ENCODE data around the gene KCNK13.
A peak's percentile ranks its signal among the peaks of the same experiment; 100 is the strongest.
"Not testable (repeated sequence)": the region's sequence is repeated elsewhere in the genome, so short reads cannot be mapped to it uniquely, and the experiment has no call there.

Gene KCNK13

DNA sequence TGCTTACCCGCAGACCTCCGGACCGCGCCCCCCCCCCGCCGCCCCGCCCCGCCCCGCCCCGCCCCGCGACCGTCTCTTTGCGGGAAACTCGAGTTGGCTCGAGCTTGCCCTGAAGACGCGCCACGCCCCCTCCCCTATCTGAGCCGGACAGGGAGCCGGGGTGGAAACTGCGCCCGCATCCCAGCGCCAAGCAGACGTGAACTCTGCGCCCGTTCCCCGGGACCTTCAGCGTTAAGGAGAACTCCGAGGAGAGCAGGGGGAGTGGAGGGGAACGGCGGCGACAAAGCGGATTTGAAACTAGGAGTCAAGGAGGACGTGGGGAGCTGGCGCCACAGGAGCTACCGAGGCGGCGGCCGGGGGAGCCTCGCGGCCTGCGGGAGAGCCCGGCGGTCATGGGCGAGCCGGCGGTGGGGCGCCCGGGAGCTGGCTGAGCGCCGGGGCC lies at the start of gene KCNK13:
TSS of gene KCNK13 (plus strand) at position 310 of the 442 bp plus-strand sequence. CDS start 212 bp downstream, outside the sequence.
- DNase-seq, result no peak

DNA sequence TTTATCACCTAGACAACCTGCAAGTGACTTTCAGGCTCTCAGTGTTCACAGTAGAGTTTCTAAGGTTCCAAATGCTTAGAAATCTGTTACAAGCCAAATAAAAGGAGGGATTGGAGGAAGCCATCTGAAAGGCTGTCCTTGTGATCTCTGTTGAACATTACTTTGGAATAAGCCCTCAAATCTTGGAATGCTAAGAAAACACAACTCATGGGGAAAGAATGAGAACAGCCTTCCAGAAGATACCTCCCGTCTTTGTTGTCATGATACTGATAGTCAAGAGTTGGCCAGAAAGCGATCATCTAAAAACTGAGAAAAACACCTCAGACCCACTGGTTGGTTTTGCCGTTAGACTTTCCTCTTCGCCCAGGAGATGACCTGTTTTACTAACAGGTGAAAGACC lies 44.4 kb upstream of the KCNK13 start:
- no peak for DNase-seq

DNA sequence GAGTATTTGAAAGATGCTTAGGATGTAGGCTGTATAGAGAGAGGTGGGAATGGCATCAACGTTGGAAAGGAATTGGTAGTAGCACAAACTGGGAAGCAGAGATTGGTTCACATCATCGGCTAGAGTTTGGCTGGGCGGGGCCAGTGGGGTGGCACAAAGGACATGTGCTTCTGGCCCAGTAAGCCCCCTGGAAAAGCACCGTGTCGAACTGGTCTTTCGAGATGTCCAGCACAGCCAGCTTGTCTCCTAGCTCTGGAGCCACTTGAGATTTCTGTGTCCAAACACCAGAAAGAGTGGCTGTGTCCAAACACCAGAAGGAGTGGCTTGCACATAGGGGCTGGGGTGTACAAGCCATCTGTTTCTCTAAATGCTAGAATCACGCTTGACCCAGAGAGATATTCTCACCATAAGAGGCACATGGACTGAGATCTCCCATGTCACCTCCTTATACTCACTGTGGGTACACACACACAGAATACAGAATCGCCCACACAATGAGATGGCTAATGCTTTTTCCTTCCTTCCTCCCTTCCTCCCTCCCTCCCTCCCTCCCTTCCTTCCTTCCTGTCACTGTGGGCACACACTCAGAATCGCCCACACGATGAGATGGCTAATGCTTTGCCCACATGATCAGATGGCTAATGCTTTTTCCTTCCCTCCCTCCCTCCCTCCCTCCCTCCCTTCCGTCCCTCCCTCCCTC lies 41.8 kb upstream of the KCNK13 start:
- DNase-seq, result no peak

DNA sequence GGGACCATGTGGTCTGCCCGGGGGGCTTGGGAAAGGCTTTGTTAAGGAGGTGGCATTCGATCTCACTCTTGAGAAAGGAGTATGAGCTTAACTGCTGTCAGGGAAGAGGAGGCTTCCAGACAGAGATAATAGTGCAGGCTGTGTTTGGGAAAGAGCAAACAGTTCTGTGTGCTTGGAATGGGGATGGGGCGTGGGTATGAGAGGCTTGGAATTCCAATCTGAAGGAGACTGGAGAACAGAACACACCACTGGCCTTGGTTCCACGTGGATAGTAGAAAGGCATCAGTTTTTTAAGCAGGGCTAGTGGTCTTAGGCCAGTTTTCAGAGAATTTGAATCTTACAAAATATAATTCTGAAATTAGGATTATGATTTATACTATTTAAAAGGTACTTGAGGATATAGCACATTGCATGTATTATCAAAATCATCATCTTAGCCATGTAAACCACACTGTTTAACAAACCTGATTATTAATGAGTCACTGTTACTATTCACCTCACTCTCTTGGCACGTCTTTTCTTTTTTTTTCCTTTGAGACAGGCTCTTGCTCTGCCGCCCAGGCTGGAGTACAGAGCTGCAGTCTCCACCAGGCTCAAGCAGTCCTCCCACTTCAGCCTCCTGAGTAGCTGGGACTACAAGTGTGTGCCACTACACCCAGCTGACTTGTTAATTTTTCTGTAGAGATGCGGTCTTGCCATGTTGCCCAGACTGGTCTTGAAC lies 38.5 kb upstream of the KCNK13 start:
- no peak for DNase-seq

DNA sequence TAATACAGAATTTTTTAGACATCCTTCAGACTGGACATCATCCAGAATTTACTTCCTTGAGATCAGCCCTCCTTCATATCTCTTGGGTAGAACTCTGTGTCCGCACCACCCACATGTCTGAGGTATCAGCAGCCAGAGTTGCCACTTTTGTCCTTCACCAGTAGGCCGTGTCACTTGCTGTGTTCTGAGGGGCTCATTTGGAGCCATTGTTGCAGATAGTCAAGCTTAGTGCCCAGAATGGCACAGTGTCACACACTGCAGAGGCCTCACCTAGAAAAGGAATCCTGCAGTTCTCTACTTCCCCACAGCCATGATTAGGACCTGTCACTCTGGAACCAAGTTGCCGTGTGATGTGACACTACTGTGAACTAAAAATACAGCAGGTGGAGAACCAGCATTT lies 36.9 kb upstream of the KCNK13 start:
- DNase-seq, result no peak

DNA sequence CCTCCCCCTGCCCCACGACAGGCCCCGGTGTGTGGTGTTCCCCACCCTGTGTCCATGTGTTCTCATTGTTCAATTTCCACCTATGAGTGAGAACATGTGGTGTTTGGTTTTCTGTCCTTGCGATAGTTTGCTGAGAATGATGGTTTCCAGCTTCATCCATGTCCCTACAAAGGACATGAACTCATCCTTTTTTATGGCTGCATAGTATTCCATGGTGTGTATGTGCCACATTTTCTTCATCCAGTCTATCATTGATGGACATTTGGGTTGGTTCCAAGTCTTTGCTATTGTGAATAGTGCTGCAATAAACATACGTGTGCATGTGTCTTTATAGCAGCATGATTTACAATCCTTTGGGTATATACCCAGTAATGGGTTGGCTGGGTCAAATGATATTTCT lies 35.2 kb upstream of the KCNK13 start:
- not testable (repeated sequence) for DNase-seq

DNA sequence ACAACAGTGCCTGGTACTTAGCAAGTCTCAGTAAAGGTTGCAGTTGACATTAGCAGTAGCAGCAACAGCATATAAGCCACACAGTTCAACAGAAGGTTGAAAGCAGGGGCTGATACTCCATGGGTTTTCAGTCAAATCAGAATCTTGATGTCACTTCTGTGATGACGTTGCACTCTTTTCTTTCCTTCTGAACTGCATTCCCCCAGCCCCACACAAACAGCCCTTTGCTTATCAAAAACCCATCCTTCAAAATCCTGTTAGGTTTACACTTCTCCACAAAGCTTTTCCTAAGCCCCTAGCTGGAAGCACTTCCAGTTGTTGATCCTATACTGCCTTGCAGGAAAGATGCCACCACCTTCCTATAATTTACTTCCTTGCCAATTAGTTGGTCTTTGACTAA lies 34.0 kb upstream of the KCNK13 start:
- DNase-seq, result no peak

DNA sequence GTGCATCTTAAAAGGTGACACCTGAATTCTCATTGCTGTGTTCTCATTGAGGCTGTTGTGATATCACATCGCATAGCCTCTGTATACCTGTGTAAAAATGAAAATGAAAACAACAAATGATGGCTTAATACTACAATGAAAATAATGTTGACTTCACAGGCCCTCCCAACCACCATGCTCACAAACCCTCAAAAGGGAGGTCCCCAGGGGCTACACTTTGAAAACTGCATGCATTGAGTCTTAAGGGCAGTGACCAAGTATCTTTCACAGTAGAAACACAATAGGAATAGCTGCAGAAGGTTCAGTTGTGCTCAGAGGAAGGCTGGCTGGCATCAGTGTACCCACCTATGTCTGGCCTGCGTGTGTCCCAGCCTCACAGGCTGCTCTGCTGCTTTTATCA lies 27.6 kb upstream of the KCNK13 start:
- DNase-seq, result no peak

DNA sequence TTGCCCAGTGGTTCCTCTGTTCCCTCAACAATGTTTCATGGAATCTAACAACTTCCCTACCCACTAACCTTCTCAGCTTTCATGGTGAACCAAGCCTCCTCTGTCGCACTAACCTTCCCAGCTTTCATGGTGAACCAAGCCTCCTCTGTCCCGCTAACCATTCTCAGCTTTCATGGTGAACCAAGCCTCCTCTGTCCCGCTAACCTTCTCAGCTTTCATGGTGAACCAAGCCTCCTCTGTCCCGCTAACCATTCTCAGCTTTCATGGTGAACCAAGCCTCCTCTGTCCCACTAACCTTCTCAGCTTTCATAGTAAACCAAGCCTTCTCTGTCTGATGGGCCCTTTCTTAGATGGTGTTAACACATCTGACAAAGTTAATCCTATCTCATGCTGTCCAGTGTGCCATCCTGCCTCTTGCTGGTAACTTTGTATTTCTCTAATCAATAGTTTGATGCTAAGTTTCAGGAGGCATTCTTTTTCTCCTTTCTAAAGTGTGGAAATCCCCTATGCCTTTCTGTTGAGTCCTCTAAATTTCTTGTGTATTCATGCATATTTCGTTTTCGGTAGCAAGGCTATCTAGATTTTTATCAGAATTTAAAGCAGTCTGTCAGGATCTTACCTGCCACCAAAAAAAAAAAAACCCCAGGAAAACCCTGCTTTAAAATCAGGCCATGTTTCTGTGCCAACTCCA lies 26.8 kb upstream of the KCNK13 start:
- DNase-seq, result no peak

DNA sequence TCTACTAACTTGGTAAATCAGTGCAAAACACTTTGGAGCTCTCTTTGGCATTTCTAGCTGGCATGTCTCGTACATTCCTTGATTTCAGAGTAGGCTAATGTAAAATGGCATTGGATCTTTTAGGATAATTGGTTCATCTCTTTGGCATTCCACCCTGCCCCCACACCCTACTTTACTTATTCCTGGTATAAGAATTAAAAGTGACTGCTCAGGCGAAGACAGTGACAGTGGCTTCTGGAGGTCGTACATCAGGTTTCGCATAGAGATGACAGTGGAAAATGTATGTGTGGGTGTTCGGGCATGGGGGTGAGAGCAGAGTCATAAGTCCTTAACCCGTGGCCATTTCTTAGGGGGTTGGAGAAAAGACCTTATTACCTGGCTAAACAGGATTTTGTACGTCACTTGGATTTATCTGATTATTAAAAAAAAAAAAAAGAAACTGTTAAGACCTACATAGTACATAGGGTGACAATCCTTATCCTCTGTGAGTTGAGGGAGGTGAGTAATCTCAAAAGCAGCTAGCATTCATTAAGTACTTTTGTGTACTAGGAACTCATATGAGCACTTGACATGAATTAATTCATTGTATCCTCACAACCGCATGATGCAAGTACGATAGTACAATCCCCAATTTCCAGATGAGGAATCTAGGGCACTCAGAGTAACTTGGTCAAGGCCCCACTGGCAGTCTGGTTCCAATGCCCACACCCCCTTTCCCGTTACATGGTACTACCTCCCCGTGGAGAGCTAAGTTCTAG lies 22.4 kb upstream of the KCNK13 start:
- DNase-seq, result no peak

DNA sequence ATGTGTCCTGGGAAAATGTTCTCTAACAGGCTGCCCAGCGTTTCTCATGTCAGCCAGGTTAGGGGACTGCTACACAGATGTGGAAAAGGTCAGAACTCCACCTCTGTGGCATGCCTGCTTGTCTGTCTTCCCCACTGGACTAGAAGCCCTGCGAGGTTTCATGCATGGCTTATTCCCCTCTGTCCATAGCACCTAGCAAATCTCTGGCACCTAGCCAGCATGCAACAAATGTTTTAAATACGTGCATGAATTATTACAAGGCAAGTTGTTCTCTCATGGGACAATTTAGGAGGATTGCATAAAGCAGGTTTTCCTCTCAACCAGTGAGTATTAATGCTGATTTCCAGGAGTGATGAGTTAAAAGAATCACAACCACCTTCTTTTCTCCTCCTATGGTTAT lies 21.4 kb upstream of the KCNK13 start:
- no peak for DNase-seq

DNA sequence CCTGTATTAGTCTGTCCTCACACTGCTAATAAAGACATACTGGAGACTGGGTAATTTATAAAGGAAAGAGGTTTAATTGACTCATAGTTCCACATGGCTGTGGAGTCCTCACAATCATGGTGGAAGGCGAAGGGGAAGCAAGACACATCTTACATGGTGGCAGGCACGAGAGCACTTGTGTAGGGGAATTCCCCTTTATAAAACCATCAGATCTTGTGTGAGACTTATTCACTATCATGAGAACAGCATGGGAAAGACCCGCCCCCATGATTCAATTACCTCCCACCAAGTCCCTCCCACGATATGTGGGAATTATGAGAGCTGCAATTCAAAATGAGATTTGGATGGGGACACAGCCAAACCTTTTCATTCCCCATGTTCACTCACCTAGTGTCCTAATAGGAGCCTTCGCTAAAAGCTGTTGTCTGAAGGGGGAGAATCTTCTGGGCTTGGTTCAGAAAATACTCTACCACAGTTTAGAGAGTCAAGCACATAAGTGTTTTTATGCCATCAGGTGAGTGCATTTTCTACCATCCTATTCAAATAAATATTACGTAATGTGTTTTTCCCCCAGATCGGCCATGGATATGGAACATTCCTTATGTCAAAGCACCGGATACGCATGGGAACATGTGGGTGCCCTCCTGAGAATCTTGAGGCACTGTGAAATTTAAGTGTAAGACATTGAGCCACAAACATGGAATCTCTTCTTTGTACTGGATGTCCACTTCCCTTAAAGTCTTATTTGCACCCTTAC lies 19.1 kb upstream of the KCNK13 start:
- no peak for DNase-seq

DNA sequence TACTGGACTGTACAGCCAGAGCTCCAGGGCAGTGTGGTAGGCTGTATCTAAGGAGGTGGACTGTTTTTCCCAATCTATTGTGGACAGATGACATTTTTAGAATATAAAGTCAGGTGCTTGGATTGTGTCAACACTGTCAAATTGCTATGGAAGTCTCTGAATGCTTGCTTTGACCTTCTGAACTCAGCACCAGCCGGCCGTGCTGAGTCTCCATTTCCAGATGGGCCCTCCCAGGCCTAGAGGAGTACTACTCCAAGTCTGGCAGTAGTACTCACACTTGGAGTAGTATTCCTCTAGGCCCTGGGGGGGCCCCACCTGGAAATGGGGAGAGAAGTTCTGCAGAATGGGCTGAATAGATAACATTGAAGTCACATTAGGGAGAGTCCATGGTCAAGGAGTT lies 16.2 kb upstream of the KCNK13 start:
- no peak for DNase-seq

DNA sequence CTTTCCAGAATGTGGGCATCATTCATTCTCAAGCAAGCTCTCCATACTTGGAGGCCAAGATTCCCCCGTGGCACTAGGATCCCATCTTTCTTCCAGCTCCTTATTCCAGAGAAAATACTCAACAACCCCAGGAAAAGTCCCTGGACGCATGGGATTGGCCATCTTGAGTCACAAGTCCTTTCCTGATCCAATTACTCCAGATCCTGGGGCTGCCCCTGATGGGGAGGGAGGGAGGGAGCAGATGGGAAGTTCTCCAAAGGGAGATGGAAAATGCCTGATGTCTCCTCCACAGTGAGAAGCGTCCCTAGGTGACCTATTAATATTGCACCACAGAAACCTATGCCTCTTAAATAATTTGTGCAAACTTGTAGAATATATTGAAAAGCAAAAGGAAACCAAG lies 12.4 kb upstream of the KCNK13 start:
- no peak for DNase-seq

DNA sequence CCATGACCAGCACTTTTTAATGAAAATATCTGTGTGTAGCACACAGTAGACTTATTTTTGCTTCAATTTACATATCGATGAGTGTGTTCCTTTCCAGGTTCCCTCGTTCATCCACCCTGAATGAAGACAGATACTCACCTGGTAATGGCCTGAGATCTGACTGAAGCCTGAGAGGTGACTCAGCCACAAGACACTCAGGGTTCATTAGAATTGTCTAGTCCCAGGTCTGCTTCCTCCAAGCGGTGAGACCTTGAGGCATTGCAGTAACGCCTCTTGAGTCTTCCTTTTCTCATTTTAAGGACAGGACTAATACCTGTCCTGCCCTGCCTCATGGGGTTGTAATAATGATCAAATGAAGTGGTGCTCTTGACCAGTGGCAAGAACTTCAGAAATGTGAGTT lies 11.5 kb upstream of the KCNK13 start:
- no peak for DNase-seq

DNA sequence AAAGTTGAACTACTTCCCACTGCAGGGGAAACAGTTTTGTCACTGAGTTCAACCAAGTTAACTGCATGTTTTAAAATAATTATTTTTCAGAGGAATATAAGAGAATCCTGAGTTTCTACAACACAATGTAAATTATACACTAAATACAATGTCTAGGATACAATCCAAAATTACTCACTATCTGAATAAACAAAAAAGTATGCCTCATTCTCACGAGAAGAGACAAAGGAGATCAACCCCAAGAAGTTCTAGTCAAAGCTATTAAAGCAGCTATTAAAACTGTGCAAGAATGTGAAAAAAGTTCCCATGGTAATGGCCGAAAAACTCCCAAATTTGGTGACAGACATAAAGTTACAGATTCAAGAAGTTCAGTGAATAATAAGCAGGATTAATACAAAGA lies 8.8 kb upstream of the KCNK13 start:
- no peak for DNase-seq

DNA sequence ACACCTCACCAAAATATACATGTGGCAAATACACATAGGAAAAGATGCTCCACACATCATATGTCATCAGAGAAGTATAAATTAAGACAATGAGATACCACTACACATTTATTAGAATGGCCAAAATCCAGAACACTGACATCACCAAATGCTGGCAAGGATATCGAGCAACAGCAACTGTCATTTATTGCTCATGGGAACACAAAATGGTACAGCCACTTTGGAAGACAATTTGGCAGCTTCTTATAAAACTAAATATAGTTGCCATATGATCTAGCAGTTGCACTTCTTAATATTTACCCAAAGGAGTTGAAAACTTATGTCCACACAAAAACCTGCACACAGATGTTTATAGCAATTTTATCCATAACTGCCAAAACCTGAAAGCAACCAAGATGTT lies 7.0 kb upstream of the KCNK13 start:
- DNase-seq, result no peak

DNA sequence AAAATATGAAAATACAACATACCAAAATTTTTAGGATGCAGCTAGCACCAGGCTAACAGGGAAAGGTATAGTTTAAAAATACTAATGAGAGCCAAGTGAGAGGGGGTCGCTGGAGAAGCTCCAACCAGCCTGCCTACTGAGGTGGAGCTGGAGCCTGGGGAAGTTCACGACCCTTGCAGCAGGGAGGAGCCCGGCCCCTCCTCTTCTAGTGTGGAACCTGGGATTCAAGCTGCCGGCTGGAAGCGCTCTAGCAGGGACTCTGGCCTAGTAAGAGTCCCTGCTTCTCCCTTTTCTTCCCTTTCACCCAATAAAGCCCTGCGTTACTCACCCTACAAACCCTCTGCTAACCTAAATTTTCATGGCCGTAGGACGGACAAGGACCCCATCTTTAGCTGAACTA lies 5.0 kb upstream of the KCNK13 start:
- DNase-seq, result no peak

DNA sequence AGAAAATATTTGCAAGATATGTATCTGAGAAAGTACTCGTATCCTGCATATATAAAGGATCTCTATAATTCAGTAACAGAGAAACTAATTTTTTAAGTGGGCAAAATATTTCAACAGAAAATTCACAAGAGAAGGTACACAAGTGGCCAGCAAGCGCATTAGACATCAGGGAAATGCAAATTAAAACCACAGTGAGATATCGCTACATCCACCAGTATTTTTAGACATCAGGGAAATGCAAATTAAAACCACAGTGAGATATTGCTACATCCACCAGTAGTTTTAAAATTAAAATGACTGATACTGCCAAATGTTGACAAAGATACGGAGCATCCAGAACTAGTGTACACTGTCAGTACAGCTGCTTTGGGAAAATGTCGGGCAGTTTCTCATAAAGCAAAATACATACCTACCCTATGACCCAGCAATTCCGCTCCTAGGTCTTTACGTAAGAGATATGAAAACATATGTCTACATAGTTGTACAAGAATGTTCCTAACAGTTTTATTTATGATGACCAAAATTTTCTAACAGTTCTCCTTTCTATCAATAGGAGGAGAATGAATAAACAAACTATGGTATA lies 2.8 kb upstream of the KCNK13 start:
- no peak for DNase-seq

DNA sequence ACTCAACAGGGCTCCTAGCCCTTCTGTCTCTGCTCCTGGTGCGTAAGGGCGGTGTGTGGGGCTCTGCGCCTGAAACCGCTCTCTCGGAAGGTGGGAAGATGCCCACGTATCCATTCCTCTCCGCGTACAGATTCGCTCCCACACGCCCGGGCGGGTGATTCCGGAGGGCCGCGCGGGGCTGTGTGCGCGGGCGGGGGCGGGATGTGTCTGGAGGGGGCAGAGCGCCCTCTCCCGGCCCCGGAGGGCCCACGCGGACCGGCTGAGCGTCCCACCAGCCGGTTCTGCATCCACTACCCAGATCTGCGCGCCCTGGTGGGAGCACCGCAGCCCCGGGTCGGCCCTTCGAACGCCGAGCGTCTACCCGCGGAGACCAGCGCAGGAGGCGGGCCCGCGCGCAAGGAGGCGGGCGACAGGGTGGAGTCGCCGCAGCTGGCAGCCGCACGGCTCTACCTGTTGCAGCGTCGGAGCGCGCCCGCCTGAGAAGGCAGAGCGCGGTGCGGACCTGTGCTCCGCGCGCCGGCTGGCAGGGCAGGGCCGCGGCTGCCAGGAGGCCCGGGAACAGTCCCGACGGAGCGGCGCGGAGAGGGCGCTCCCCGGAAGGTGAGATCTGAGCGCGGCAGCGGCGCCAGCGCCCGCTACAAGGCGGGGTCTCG lies 1.4 kb upstream of the KCNK13 start:
- DNase-seq, result peak; percentile 29 to 35

DNA sequence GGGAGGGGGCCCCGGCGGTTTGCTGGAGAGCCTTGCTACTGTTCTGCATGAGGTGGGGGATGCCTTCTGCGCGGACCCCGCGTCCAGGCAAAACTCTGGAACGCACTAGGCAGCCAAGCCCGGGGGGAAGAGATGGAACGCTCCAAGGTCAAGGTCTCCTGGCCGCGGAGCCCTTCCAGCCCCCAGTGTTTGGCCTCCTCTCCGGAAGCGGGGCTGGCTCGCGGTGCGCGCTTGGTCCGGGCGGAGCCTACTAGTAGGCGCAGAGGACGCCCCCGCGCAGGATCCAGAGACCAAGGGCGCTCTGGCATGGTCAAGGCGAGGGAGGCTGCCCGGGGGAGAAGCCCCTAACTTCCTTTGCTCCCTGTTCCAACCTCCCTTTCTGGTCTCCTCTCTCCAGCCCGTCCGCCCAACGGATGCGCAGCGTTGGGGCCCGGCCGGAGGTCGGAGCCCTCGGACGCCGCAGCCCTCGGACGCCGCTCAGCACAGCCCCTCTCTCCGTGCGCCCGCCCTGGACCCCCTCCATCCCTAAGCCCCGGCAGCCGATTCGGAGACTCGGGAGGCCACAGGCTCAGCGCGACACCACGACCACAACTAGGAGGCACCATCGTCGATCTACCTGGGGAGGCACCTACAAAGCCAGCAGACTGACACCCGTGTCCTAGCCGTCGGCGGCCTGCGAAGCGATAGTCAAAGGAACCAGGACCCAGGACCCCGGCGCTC lies 669 bp upstream of the KCNK13 start:
- DNase-seq, result no peak

All from activated CD4-positive, alpha-beta T cell treated with anti-CD3 and anti-CD28 coated beads, Interleukin-2, amount 50 U/mL, for 4 hours (primary cell).